Hepatocyte (in vitro differentiated cells): ENCODE data around the gene SPECC1L.
"Not testable (repeated sequence)": the region's sequence is repeated elsewhere in the genome, so short reads cannot be mapped to it uniquely, and the experiment has no call there.

Experiments
- CTCF ChIP-seq: fragments of 200-600 bp; sonication (generic); IDR thresholded peaks from 2 replicates; pipeline ENCODE4 v1.5.1; 2016; ENCODE audit warnings: antibody characterized with exemption, mild to moderate bottlenecking; ENCODE audit not compliant: poor library complexity
- EZH2 ChIP-seq: fragments of 200-600 bp; sonication (generic); IDR thresholded peaks from 2 replicates; pipeline ENCODE4 v1.6.1; 2016; ENCODE audit warnings: antibody characterized with exemption, mild to moderate bottlenecking, borderline replicate concordance
- EZH2phosphoT487 ChIP-seq: fragments of 200-600 bp; sonication (generic); IDR thresholded peaks from one replicate; pipeline ENCODE4 v1.6.1; 2018; ENCODE audit warnings: antibody characterized with exemption, mild to moderate bottlenecking, low read depth, moderate library complexity; ENCODE audit not compliant: unreplicated experiment, severe bottlenecking

- TF ChIP-seq CTCF, EZH2, EZH2phosphoT487: not testable (repeated sequence)
These were observed 3.3 kb downstream of the SPECC1L start for GRCh38 chr22:24273906-24274305.
